Activated CD8-positive, alpha-beta memory T cell treated with anti-CD3 and anti-CD28 coated beads for 24 hours (primary cell): ENCODE measurements around the gene TTC23.
A peak's percentile ranks its signal among the peaks of the same experiment; 100 is the strongest.
"Not testable (repeated sequence)": the region's sequence is repeated elsewhere in the genome, so short reads cannot be mapped to it uniquely, and the experiment has no call there.

Source experiments
- DNase-seq: peaks from one replicate; pipeline ENCODE4 v3.0.0-alpha.2; 2020

Gene TTC23

GRCh38 chr15:99118258-99118632 lies 131.1 kb downstream of the TTC23 start:
- no peak for DNase-seq

GRCh38 chr15:99117563-99118257 lies 131.7 kb downstream of the TTC23 start:
- DNase-seq, result no peak

GRCh38 chr15:99117111-99117510 lies 132.3 kb downstream of the TTC23 start:
- no peak for DNase-seq

GRCh38 chr15:99115300-99116215 lies 133.8 kb downstream of the TTC23 start:
- no peak for DNase-seq

- DNase-seq, result no peak
Observed at GRCh38 chr15:99114511-99115299, 134.7 kb downstream of the TTC23 start.

GRCh38 chr15:99113547-99114271 lies 135.7 kb downstream of the TTC23 start:
- DNase-seq, result no peak

GRCh38 chr15:99111641-99112040 lies 137.7 kb downstream of the TTC23 start:
- DNase-seq, result not testable (repeated sequence)

- DNase-seq, result no peak
Observed at GRCh38 chr15:99110581-99111320, 138.6 kb downstream of the TTC23 start.

GRCh38 chr15:99110093-99110492 lies 139.3 kb downstream of the TTC23 start:
- DNase-seq, result no peak

- no peak for DNase-seq
Observed at GRCh38 chr15:99109555-99110021, 139.8 kb downstream of the TTC23 start.

- DNase-seq, result no peak
Observed at GRCh38 chr15:99108993-99109392, 140.4 kb downstream of the TTC23 start.

GRCh38 chr15:99106417-99107220 lies 142.8 kb downstream of the TTC23 start:
- no peak for DNase-seq

- peak; percentile 64 for DNase-seq
Observed at GRCh38 chr15:99105514-99106341, 143.7 kb downstream of the TTC23 start.

- DNase-seq, result peak; percentile 69
Observed at GRCh38 chr15:99104788-99105513, 144.4 kb downstream of the TTC23 start, which contains the start of gene SYNM. SYNM (plus strand) TSS chr15:99105080; CDS start chr15:99105200, 120 bp downstream.

- DNase-seq, result peak; percentile 30
Observed at GRCh38 chr15:99103279-99103678, 146.1 kb downstream of the TTC23 start.

GRCh38 chr15:99102332-99103235 lies 146.8 kb downstream of the TTC23 start:
- DNase-seq, result peak; percentile 41

- peak; percentile 4 for DNase-seq
Observed at GRCh38 chr15:99101501-99101900, 147.9 kb downstream of the TTC23 start.
